H54 (cell line): ENCODE data around the gene GGACT.
"Not testable (repeated sequence)": the region's sequence is repeated elsewhere in the genome, so short reads cannot be mapped to it uniquely, and the experiment has no call there.

Source experiments
- DNase-seq: peaks from one replicate; pipeline ENCODE4 v3.0.0; 2011; ENCODE audit warnings: low spot score, mixed read lengths; ENCODE audit not compliant: insufficient read length
- FAIRE-seq: peaks from 3 replicates; lab custom pipeline; 2011; peaks lifted over from hg19 to GRCh38; lab: Jason Lieb, UNC
- POLR2A ChIP-seq: IDR thresholded peaks from 2 replicates; pipeline ENCODE4 v1.6.1; 2011; ENCODE audit warnings: low read depth, mild to moderate bottlenecking, low read length

Gene GGACT

DNA sequence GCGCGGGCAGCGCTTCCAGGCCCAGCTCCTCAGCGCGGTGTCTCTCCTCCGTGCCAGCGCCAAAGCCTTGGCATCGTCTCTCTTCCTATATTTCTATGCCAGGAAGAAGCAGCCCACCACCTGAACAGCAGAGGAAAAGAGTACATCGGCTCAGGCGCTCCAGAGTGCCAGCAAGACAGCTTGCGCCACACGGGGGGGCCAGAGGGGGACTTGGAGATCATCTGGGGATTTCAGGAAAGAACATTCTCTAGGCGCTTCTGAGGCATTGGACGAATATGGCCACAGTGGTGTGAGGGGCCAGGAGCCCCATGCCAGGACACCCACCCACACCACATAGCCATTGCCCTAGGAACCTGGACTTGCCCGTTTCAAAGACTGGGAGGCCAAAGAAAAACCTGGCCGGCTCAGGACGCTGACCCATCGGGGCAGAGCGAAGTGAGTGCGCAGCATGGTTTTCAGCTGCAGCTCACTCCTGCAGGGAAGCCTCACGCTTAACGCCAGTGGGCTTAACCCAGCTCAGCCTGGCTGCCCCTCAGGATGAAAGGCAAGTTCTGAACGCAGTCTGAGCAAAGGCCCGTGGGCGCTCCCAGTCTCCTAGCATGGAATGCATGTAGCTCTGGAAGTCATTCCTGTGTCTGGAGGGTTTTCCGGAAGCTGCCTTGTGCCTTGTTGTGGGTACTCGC, 62.1 kb downstream of the GGACT start:
- no peak for TF ChIP-seq POLR2A
- FAIRE-seq = no peak
- no peak for DNase-seq

DNA sequence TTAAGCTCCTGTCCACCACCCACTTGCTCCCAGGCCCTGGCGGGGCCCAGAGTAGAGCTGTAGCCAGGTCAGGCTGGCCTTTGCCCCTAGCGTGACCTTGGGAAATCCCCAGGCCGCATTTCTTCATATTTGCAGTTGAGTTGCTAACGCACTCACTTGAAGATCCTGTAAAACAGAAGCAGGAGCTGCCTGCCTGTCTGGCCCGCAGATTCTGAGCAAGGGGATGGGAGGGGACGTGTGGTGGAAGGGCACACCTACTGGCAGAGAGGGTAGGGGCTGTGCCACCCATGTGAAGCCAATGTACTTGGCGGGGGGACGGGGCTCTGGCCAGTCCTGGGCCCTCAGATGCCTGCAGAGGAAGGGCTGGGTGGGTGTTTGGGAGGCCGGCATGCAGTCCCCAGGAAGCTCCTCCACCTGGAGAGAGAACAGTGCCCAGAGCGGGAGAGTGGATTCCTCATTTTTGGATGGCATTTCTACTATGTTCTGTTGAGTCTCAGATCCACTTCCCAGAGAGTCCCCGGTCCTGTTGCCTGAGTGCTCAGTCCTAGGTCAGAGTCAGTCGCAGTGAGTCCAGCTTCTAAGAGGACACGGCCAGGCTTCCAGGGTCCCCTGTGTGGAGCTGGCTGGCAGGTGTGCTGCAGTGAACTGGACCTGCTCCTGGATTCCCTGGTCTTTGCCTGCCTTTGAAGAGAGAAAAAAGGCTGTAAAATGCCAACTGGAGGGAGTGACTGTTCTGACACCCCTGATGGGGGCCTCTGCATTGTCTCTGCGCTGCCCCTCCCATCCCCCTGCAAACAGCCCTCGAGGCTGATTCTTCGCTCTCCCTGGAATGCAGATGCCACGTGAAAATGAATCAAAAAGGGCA, 62.9 kb downstream of the GGACT start:
- no peak for TF ChIP-seq POLR2A
- DNase-seq (no peak), FAIRE-seq (no peak)

DNA sequence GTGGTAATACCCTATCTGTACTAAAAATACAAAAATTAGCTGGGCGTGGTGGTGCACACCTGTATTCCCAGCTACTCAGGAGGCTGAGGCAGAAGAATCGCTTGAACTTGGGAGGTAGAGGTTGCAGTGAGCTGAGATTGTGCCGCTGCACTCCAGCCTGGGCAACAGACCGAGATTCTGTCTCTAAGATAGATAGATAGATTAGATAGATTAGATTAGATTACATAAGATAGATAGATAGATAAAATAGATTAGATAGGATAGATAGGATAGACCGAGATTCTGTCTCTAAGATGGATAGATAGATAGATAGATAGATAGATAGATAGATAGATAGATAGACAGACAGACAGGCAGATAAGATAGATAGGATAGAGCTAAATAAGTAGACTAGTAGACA, 63.9 kb downstream of the GGACT start:
- not testable (repeated sequence) for FAIRE-seq, DNase-seq

DNA sequence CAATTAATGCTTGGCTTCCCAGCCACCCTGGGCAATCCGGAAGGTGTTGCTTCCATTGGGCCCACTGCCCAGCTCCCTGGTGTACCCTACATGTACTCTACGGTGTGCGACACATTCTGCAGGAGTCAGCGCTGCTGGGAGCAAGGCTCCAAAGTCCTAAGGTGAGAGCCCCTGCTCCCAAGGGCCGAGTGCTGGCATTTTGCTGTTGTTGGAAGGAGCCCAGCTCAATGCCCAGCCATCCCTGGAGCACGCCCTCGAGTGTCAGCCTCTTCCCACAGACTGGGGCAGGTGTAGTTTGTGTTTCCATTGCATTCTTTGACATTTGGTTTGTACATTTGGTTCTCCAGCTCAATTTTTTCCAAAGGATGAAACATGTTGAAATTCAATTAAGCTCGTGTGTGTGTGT, 64.6 kb downstream of the GGACT start:
- FAIRE-seq = no peak
- no peak for TF ChIP-seq POLR2A
- no peak for DNase-seq

DNA sequence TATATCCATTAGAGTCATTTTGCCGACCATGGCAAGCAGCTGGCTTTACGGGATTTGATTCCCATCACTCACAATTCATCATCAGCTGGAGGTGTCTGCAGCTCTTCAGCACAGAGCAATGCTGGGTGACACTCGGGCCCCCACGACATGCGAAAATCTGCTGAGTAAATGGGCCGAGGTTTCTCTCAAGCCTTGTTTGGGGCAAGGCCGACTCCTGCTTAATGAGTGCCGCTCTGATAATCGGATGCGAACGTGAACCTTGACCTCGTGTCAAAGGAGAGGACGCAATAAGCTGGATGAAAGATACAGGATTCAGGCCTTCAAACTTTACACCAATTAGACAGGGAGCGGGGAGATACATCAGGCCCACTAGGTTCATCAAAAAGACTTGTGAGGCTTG, 65.2 kb downstream of the GGACT start:
- no peak for TF ChIP-seq POLR2A
- DNase-seq (no peak), FAIRE-seq (no peak)

DNA sequence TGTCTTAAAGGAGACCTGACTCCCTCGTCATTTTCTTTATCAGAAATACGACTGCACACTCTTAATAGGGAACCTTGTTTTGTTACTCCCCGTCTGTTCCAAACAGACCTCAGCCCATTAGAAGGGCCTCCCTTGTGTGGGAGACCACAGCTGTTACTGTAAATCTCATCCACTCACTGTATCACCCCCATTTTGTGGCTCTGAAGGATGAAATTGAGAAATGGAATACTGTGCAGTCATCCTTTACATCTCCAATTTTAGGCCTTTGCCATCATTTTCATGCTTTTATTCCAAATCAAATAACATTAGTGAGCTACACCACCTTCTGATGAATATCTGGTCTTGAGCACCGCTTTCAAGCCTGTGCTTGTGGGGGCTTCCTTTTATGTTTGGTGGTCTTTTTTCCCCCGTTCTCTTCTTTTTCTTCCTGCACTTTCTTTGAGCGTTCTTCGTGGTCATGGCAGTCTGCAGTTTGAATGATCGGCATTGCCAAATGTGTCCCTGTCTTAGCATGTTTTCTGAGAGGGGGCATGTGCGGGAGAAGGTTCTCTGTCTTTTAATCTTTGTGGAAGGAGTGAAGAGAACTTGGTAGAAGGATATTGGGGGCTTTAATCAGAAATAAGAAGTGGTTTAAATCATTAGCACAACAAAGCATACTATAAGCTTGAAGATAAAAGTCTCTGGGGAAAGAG, 65.8 kb downstream of the GGACT start:
- no peak for TF ChIP-seq POLR2A
- no peak for FAIRE-seq

DNA sequence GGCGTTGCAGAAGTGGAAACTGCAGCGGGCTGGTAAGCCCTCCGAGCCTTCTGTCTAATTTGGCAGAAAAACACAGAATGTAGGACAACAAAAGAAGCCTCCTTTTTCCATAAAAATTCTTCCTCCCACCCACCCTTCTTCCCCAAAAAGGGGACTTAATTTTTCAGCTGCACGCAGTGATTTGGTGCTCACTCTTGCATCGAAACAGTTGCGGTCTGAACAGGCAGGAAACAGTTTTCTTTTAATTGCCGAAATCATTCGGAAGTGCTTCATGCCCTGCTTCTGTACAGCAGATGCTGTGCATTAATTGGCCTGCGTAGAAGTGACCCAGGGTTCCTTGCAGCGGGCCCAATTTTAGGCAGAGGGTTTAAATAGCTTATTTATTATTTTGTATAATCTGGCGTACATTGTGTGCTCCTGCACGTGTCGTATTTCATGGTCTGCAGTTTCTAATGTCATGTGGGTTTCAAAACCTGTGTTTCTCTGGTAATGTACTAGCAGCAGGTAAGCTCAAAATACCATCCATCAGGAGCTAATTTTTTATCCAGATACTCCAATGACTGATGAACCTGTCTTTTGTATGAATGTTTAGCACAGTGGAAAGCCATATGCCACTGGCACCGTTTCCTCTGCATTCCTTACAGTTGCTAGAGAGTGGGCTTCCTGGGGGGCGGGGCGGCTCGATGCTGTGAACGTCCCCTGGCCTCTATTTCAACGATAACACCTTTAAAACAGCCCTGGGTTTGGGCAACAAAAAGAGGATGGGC, 66.6 kb downstream of the GGACT start:
- TF ChIP-seq POLR2A = no peak
- FAIRE-seq (no peak), DNase-seq (no peak)

More for the DNA sequence above, 65.8 kb downstream of the GGACT start:
- no peak for DNase-seq

DNA sequence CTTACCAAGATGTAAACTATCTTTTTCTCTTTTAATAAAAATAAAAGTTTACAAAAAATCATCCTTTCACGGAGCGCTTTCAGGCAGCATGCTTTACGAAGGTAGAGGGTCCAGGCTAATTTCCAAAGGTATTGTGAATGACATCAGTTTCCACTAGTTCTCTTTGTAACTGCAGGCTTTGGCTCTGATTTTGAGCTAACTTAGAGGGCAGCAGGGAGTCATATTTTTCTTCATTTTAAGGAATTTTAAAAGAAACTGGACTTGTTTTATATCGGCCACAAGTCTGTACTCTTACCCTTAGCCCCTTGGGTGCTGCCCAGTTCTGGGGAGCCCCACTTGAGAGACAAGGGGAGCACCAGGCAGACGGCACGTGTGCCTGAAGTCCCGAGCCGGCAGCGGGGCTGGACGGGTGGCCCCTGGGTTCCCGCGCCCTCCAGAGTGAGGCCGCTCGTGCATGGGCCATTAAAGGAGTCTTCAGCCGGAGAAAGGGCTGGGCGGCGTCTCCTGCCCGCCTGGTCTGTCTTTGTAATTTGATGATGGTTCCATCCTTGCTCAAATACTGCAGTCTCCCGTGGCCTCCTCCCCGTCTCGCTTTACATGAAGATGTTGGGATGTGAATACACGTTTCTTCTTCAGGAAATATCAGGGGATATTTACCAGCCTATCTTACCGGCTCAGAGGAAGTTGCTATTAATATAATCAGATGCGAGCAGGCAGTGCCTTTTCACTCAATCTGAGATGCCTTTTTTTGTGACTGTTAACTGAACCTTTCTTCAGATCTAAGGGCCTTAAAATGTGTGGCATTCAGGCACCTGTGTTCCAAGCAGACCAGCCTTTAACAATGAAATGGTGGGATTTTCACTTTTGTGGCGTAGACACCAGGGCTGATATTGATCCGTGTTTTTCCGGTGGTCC, 67.4 kb downstream of the GGACT start:
- DNase-seq = no peak
- no peak for TF ChIP-seq POLR2A
- no peak for FAIRE-seq

DNA sequence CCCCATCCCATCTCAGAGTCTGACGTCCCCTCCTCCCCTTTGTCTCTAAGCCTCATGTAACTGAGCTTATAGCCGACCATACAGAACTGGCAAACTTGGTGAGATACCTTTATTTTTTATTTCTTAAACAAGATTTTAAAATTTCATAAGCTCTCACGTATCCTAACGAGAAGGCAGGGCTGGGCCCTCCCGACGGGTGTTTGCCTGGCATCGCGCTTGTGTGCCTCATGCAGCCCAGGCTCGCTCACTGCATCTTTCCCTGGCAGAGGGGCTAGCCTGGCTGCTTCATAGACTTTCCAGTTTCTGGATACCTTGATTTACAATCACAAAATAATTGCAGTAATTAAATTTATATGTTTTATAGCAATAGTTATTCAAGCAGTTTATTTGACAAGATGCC, 69.0 kb downstream of the GGACT start:
- no peak for FAIRE-seq
- TF ChIP-seq POLR2A = no peak

DNA sequence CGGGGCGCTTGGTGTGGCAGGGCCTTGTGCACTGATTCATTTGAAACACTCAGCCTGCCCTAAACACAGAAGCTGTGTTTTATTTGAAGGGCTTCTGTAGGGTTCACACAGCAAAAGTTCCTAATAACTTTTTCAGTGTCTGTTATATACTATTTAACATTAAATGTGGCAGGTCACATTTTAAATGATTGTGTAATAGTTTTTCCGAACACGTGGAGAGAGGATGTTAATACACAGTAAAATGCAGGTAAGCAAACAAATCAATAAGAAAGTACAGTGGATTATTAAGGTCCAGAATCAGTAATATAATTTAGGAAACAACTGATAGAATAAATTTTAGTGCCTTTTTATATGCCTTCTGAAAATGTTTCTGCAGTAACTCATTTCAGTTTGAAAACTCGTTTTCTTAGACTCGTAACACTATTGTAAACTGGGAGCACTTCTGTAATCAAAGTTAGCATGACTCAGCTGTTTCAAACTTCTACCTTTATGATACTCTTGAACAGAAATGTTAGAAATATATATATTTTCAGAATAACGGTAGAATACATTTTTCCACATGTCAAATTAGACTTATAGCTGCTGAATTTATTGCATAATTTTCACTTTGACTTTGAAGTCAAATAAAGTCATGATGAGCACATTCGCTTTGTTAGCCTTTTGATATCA, 70.1 kb downstream of the GGACT start:
- no peak for TF ChIP-seq POLR2A
- FAIRE-seq (peak; percentile 55), DNase-seq (no peak)

More for the DNA sequence above, 69.0 kb downstream of the GGACT start:
- DNase-seq = no peak

DNA sequence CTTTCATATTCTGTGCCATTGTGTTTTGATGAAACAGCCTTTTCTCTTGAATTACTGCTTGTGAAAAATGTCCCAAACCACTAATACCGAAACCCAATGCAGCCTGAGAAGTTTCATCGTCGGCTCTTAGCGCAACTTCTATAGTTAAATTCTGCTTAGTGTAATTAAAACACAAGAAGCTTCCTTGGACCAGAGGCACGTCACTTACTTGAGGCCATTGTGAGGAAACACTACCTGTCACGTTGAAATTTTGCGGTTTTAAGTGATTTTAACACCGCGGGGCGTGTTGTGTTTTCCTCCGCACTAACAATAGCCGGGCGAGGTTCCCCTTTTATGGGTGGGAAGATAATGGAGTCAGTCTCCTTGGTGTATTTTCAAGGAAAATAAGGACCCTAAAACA, 70.9 kb downstream of the GGACT start:
- FAIRE-seq = peak; percentile 20
- no peak for DNase-seq
- no peak for TF ChIP-seq POLR2A

DNA sequence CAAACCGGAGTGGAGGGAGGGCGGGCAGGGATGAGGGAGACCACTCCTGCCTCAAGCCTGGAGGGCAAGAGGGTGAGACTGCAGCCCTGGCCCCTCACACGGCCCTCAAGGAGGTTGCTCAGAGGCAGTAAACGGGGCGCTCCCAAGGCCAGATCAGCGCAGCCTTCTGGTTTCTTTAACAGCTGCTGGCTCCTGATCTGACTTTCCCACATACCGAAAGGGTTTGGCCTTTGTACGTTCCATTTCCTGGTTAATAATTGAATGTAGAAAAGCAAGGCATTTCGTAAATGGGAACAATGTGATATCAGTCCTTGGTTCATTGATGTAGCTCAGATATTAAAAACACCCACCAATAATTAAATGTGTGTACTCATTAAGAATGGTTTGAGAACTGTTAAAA, 71.5 kb downstream of the GGACT start:
- DNase-seq = no peak
- no peak for TF ChIP-seq POLR2A
- FAIRE-seq = peak; percentile 84
